Activated CD4-positive, CD25-positive, alpha-beta regulatory T cell (primary cell): Measurements from ENCODE around the gene SPEM2.
"Not testable (repeated sequence)": the region's sequence is repeated elsewhere in the genome, so short reads cannot be mapped to it uniquely, and the experiment has no call there.

Experiments
- DNase-seq, 4 experiments: peaks; one replicate each; lab custom pipeline; 2025; lab: John Stamatoyannopoulos, UW

Gene SPEM2

DNA sequence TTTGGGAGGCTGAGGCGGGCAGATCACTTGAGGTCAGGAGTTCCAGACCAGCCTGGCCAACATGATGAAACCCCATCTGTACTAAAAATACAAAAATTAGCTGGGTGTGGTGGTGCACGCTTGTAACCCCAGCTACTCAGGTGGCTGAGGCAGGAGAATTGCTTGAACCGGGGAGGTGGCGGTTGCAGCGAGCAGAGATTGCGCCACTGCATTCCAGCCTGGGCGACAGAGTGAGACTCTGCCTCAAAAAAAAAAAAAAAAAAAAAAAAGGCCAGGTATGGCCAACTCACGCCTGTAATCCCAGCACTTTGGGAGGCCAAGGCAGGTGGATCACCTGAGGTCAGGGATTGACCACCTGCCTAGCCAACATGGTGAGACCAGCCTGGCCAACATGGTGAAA lies 49.4 kb downstream of the SPEM2 start:
- DNase-seq = not testable (repeated sequence)

GRCh38 chr17:7475764-7476422 lies 50.5 kb downstream of the SPEM2 start:
- no peak for DNase-seq

- no peak for DNase-seq
These were observed 51.1 kb downstream of the SPEM2 start for GRCh38 chr17:7476494-7476893.

- no peak for DNase-seq
These were observed 51.5 kb downstream of the SPEM2 start for GRCh38 chr17:7476951-7477350.
